HG03064 (cell line): ENCODE measurements around the gene GRB7.
A peak's percentile ranks its signal among the peaks of the same experiment; 100 is the strongest.

Experiments used
- ATAC-seq: cut with Tn5 transposase; IDR thresholded peaks from one replicate; pipeline ENCODE4 v1.9.1; 2021; ENCODE audit warnings: low read depth; ENCODE audit not compliant: unreplicated experiment

Gene GRB7

GRCh38 chr17:39765766-39766165 is 28.0 kb downstream of the GRB7 start:
- ATAC-seq: no peak

- no peak for ATAC-seq
Measured at GRCh38 chr17:39767147-39767546, 29.4 kb downstream of the GRB7 start.

GRCh38 chr17:39769974-39770587 is 32.3 kb downstream of the GRB7 start:
- ATAC-seq: peak; percentile 36

- ATAC-seq: no peak
Measured at GRCh38 chr17:39772415-39772814, 34.7 kb downstream of the GRB7 start.

- ATAC-seq: no peak
Measured at GRCh38 chr17:39772987-39773934, 35.5 kb downstream of the GRB7 start.

GRCh38 chr17:39774047-39774446 is 36.3 kb downstream of the GRB7 start:
- no peak for ATAC-seq

GRCh38 chr17:39775031-39775430 is 37.3 kb downstream of the GRB7 start:
- no peak for ATAC-seq

GRCh38 chr17:39776252-39776651 is 38.5 kb downstream of the GRB7 start:
- no peak for ATAC-seq

- peak; percentile 57 for ATAC-seq
Measured at GRCh38 chr17:39777534-39778365, 40.0 kb downstream of the GRB7 start.

GRCh38 chr17:39781031-39781860 is 43.5 kb downstream of the GRB7 start:
- no peak for ATAC-seq

- no peak for ATAC-seq
Measured at GRCh38 chr17:39781861-39782213, 44.1 kb downstream of the GRB7 start.

- ATAC-seq: no peak
Measured at GRCh38 chr17:39782481-39782880, 44.7 kb downstream of the GRB7 start.

GRCh38 chr17:39782980-39783379 is 45.2 kb downstream of the GRB7 start:
- no peak for ATAC-seq

GRCh38 chr17:39787041-39787440 is 49.3 kb downstream of the GRB7 start:
- no peak for ATAC-seq

- ATAC-seq: no peak
Measured at GRCh38 chr17:39787743-39788484, 50.2 kb downstream of the GRB7 start.

- ATAC-seq: no peak
Measured at GRCh38 chr17:39791111-39791992, 53.6 kb downstream of the GRB7 start.

- no peak for ATAC-seq
Measured at GRCh38 chr17:39792526-39793221, 54.9 kb downstream of the GRB7 start.

GRCh38 chr17:39793301-39793872 is 55.6 kb downstream of the GRB7 start:
- ATAC-seq: no peak
